Thoracic aorta (tissue), 2 donors: ENCODE data around the gene PHEX. TPM values are rescaled to one million over a fixed set of nuclear protein-coding genes. Genes with fewer than 3 reads are reported as not detected.

Experiments
- ATAC-seq: fragments of 150-250 bp; one replicate; pipeline ENCODE4 v1.8.0; 2017; ENCODE audit warnings: low read depth; ENCODE audit not compliant: insufficient number of reproducible peaks, low FRiP score
- DNase-seq: peaks from one replicate; pipeline ENCODE4 v3.0.0-alpha.2; 2020; ENCODE audit warnings: low spot score
- H3K27ac ChIP-seq, 2 donors: fragments of 200-600 bp; sonication (generic); 1 replicate in 1 of 2; 2 replicates in 1 of 2; pipeline ENCODE4 v1.5.1; 2016; ENCODE audit warnings: mild to moderate bottlenecking in 2 of 2, moderate library complexity in 2 of 2
- H3K27me3 ChIP-seq: fragments of 200-600 bp; sonication (generic); replicated peaks from 2 replicates; pipeline ENCODE4 v1.6.0; 2016; ENCODE audit warnings: mild to moderate bottlenecking; ENCODE audit not compliant: insufficient read depth
- H3K36me3 ChIP-seq: fragments of 200-600 bp; sonication (generic); one replicate; pipeline ENCODE4 v1.5.1; 2016
- H3K4me1 ChIP-seq, 2 donors: fragments of 200-600 bp; sonication (generic); 1 replicate in 1 of 2; 2 replicates in 1 of 2; pipeline versions ENCODE4 v1.5.1 to v1.6.0; 2016; ENCODE audit warnings: low read depth in 2 of 2, mild to moderate bottlenecking in 1 of 2; ENCODE audit not compliant: control insufficient read depth in 1 of 2
- H3K4me3 ChIP-seq: fragments of 200-600 bp; sonication (generic); 2 replicates; pipeline ENCODE4 v1.5.1; 2016; ENCODE audit warnings: mild to moderate bottlenecking
- H3K9me3 ChIP-seq: fragments of 200-600 bp; sonication (generic); 2 replicates; pipeline ENCODE4 v1.5.1; 2016
- total RNA-seq, 2 donors: library from RNA; depleted of rRNA; stranded (reverse); fragments of >200 nt; gene quantifications; one replicate each; pipeline versions ENCODE4 v1.1.0 to v1.2.3, GENCODE V29; 2016
- TF ChIP-seq, protein P1 (sequence below): fragments of 200-600 bp; sonication (generic); IDR thresholded peaks from one replicate; pipeline ENCODE4 v1.5.1; 2019; ENCODE audit warnings: antibody characterized with exemption

Gene PHEX
- total RNA-seq, 2 donors from 2014 or later, result 0.35 to 0.68 TPM

DNA sequence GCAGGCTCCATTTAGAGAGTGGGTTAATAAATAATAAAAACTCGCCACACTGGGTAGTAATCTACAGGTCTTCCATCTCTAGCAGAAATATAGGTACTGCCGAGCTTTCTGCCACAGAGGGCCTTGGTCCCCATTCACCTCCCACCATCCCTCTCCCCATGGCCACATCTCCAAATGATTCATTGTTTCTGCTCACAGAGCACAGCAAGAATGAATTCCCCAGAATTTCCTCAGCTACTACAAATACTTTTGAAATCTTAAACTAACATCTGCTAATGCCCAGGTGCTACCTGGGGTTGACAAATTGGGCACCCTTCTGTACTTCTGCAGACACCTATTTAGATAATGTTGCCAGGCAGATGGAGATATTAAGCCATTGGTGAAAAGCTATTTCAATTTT lies 5.1 kb downstream of the PHEX start:
- Histone ChIP-seq H3K4me1 (no peaks in the 10 kb centered on the region), H3K9me3 (no peaks in the 10 kb centered on the region), H3K27ac (no peak overlapping the region), H3K36me3 (no peaks in the 10 kb centered on the region), H3K27me3 (no peaks in the 10 kb centered on the region), H3K4me3 (no peak overlapping the region)
- TF ChIP-seq, protein P1, sequence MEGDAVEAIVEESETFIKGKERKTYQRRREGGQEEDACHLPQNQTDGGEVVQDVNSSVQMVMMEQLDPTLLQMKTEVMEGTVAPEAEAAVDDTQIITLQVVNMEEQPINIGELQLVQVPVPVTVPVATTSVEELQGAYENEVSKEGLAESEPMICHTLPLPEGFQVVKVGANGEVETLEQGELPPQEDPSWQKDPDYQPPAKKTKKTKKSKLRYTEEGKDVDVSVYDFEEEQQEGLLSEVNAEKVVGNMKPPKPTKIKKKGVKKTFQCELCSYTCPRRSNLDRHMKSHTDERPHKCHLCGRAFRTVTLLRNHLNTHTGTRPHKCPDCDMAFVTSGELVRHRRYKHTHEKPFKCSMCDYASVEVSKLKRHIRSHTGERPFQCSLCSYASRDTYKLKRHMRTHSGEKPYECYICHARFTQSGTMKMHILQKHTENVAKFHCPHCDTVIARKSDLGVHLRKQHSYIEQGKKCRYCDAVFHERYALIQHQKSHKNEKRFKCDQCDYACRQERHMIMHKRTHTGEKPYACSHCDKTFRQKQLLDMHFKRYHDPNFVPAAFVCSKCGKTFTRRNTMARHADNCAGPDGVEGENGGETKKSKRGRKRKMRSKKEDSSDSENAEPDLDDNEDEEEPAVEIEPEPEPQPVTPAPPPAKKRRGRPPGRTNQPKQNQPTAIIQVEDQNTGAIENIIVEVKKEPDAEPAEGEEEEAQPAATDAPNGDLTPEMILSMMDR, result no peak
- ATAC-seq, result no peak
- DNase-seq, result no peak

DNA sequence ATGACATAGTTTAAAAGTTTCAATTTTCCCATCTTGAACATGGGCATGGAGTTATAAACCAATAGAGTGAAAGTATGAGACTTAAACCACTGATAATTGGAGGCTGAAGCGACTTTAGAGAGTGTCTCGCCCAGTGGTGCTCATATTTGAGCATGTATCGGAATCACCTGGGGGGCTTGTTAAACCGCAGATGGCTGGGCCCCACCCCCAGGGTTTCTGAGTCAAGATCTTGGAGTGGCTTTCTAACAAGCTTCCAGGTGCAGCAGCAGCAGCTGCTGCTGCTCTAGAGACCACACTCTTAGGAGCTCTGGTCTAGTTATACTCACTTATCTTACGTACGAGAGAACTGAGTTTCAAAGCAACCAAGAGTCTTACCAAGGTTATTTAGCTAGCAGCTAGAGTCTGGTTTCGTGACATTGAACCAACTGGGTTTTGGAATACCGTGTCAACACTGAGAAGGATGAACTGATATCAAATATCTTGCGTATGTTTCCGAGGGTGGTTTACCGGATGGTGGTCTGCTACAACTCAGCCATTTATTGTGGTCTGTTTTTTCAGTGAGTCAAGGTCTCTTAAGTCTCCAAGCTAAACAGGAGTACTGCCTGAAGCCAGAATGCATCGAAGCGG lies 5.9 kb downstream of the PHEX start:
- Histone ChIP-seq H3K36me3 (no peaks in the 10 kb centered on the region), H3K9me3 (no peaks in the 10 kb centered on the region), H3K27me3 (no peaks in the 10 kb centered on the region), H3K27ac (no peak overlapping the region), H3K4me1 (no peaks in the 10 kb centered on the region), H3K4me3 (no peak overlapping the region)
- DNase-seq, result no peak
- ATAC-seq, result no peak
- TF ChIP-seq, protein P1, result no peak

DNA sequence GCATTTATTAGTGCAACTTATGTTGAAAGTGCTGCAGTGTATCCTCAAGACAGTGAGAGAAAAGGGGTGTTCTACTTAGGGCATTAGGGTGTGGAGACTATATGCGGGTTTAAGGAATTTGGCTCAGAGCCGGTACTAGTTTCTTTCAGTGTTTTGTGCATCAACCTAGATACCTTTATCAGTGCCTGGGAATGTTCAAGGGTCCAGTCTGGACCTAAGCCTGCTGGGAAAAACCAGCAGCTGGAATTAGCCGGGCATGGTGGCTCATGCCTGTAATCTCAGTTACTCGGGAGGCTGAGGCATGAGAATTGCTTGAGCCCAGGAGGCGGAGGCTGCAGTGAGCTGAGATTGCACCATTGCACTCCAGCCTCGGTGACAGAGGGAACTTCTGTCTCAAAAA lies 7.4 kb downstream of the PHEX start:
- no peak for DNase-seq
- TF ChIP-seq, protein P1, result no peak
- no peaks in the 10 kb centered on the region for H3K36me3 ChIP-seq
- H3K4me1 ChIP-seq, result no peaks in the 10 kb centered on the region
- no peak for ATAC-seq
- no peaks in the 10 kb centered on the region for H3K27me3 ChIP-seq
- no peaks in the 10 kb centered on the region for H3K9me3 ChIP-seq
- no peak overlapping the region for H3K27ac ChIP-seq
- H3K4me3 ChIP-seq, result no peak overlapping the region

DNA sequence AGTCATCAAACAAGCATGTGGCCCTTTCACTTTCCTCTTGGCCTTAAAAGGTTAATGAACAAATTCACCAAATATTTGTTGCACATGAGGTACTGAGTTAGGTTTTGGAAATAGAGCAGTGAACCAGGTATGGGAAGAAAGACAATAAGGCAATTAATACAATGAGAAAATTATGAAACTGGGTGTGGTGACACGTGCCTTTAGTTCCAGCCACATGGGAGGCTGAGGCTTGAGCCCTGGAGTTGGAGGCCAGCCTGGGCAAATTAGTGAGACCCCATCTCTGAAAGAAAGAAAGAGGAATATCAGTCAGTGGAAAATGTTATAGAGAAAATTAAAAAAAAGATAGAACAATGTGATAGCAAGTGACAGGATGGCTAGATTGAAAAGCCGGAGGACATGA lies 8.1 kb downstream of the PHEX start:
- Histone ChIP-seq H3K9me3 (no peaks in the 10 kb centered on the region), H3K4me3 (no peak overlapping the region), H3K27ac (no peak overlapping the region), H3K4me1 (no peaks in the 10 kb centered on the region), H3K27me3 (no peaks in the 10 kb centered on the region), H3K36me3 (no peaks in the 10 kb centered on the region)
- DNase-seq (no peak), ATAC-seq (no peak)
- TF ChIP-seq, protein P1, result no peak

DNA sequence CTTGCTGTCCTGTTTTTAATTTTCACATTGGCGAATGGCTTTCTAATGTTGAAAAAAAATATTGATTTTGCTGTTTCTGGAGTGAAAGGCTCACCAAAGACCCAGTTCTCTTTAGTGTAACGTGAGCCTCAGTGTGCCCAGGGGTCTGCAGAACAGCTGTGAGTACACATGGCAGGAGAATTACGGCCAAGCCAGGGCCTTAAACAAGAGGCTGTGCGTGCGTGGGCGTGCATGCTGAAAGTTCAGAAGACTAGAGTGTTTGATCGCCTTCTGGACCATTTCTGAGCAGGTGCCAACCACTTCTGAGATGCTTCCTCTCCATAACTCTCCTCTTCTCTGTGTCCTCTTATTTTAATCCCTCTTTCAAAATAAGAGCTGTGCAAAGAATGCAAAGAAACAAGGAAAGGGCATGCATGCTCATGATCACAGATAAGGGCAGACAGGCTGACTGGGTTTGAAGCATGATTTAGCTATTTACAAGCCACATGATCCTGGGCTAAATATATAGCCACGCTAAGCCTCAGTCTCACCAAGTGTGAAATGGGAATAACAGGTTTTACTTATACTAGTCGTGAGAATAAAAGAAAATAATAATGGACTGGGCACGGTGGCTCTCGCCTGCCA lies 9.9 kb downstream of the PHEX start:
- DNase-seq (no peak), ATAC-seq (no peak)
- Histone ChIP-seq H3K27me3 (no peaks in the 10 kb centered on the region), H3K4me3 (no peak overlapping the region), H3K4me1 (no peaks in the 10 kb centered on the region), H3K36me3 (no peaks in the 10 kb centered on the region), H3K27ac (no peak overlapping the region), H3K9me3 (no peaks in the 10 kb centered on the region)
- TF ChIP-seq, protein P1, result no peak
